PFSK-1 (cell line): ENCODE measurements around the gene TNS1.

Experiments
- FOXP2 ChIP-seq: optimal IDR thresholded peaks from 2 replicates; pipeline ENCODE3; 2011; ENCODE audit warnings: borderline replicate concordance, control low read depth, inconsistent platforms; ENCODE audit not compliant: insufficient read depth; ENCODE audit errors: extremely low read length, extremely low read depth
- POLR2AphosphoS5 ChIP-seq: IDR thresholded peaks from 2 replicates; pipeline ENCODE4 v1.6.1; 2012; ENCODE audit warnings: low read depth, mild to moderate bottlenecking, control low read depth, low read length, moderate library complexity
- TAF1 ChIP-seq: IDR thresholded peaks from 2 replicates; pipeline ENCODE4 v1.6.1; 2012; ENCODE audit warnings: low read length, control low read depth, borderline replicate concordance; ENCODE audit not compliant: insufficient read depth

DNA sequence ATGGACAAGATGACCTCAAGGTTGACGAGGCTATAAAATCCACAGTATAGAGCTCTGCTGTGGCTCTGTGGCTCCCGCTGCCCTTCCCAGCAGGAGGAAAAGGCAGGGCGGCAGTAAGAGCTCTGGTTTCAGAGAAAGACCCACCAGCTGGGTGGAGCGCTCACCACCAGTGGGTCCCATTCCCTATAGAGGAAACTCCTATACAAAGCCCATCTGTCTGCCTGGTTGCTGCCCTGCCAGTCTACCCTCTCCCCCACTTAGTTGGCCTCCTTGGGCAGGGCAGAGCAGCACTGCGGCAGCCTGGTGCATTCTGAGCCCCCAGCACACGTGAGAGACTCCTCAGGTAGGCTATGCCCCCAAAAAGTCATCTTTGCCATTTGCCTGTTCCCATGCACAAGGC is 26.5 kb downstream of the TNS1 start:
- TF ChIP-seq TAF1, result no peak
- no peak for TF ChIP-seq POLR2AphosphoS5
- no peak for TF ChIP-seq FOXP2
